ENCODE data around the gene SYNE2. TPM values are rescaled to one million over a fixed set of nuclear protein-coding genes. Genes with fewer than 3 reads are reported as not detected.
A peak's percentile ranks its signal among the peaks of the same experiment; 100 is the strongest.

SYNE2 gene
- total RNA-seq, 2 experiments from 2014 or later = 150 to 212 TPM

DNA sequence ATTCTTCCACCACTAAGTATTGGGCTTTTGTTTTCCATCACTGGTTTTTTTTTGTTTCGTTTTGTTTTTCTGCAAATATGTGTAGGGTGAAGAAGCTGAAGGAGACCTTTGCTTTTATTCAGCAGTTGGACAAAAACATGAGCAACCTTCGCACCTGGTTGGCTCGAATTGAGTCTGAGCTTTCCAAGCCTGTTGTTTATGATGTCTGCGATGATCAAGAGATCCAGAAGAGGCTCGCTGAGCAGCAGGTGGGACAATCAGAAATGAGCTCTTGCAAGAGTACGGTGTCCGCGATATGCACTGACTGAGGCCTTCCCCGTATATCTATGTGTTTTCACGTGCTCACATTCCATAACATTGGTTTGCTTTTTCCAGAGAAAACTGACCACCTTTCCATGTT is 349.9 kb downstream of the SYNE2 start:
- no peak for DNase-seq (ENCODE audit: low spot score)
- Histone ChIP-seq H2AFZ (ENCODE audit: low read length) (no peak overlapping the region), H3K9me3 (ENCODE audit: low read length) (no peaks in the 10 kb centered on the region), H3K4me2 (ENCODE audit: low read length) (peak overlapping the region; percentile 8; the same call in 1 of the 2 replicates), H3K36me3 (ENCODE audit: insufficient read depth, low read length) (peaks cover 59% of the 10 kb centered on the region), H3K27ac (ENCODE audit: low read depth, low read length, poor library complexity, severe bottlenecking) (no peak overlapping the region), H3K4me1 (ENCODE audit: insufficient read depth, low read length, poor library complexity, severe bottlenecking) (peaks cover 7% of the 10 kb centered on the region), H3K79me2 (ENCODE audit: insufficient read depth, low read depth, low read length) (no peaks in the 10 kb centered on the region), H3K4me3 (ENCODE audit: low read depth, low read length, poor library complexity, severe bottlenecking) (no peak overlapping the region), H3K9me2 (ENCODE audit: insufficient read depth, low read length) (no peaks in the 10 kb centered on the region), H4K20me1 (ENCODE audit: insufficient read depth, low read length) (no peaks in the 10 kb centered on the region)
- TF ChIP-seq, protein P1, sequence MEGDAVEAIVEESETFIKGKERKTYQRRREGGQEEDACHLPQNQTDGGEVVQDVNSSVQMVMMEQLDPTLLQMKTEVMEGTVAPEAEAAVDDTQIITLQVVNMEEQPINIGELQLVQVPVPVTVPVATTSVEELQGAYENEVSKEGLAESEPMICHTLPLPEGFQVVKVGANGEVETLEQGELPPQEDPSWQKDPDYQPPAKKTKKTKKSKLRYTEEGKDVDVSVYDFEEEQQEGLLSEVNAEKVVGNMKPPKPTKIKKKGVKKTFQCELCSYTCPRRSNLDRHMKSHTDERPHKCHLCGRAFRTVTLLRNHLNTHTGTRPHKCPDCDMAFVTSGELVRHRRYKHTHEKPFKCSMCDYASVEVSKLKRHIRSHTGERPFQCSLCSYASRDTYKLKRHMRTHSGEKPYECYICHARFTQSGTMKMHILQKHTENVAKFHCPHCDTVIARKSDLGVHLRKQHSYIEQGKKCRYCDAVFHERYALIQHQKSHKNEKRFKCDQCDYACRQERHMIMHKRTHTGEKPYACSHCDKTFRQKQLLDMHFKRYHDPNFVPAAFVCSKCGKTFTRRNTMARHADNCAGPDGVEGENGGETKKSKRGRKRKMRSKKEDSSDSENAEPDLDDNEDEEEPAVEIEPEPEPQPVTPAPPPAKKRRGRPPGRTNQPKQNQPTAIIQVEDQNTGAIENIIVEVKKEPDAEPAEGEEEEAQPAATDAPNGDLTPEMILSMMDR (conservative IDR thresholded peaks at IDR 0.05; ENCODE audit: low read length) = no peak
- TF ChIP-seq EZH2phosphoT487 (IDR thresholded peaks at IDR 0.05; ENCODE audit: borderline replicate concordance, low read depth, low read length) = no peak
- POLR2A ChIA-PET = interaction anchor here (0.5 to 1.1 kb wide), 3 partner anchors 11 to 103 kb away, joined by 3 to 5 read pairs (median 3); no protein-coding TSS in a partner anchor
- intact Hi-C loops (cut with micrococcal nuclease; ENCODE audit: unreplicated experiment) = no loop called here
- CTCF ChIA-PET (ENCODE audit: unreplicated experiment) = interaction anchor here (0.5 kb wide), 1 partner anchor 660 kb away, joined by 4 read pairs; no protein-coding TSS in a partner anchor
- BruUV-seq (replicated peaks) = no TSS peak

DNA sequence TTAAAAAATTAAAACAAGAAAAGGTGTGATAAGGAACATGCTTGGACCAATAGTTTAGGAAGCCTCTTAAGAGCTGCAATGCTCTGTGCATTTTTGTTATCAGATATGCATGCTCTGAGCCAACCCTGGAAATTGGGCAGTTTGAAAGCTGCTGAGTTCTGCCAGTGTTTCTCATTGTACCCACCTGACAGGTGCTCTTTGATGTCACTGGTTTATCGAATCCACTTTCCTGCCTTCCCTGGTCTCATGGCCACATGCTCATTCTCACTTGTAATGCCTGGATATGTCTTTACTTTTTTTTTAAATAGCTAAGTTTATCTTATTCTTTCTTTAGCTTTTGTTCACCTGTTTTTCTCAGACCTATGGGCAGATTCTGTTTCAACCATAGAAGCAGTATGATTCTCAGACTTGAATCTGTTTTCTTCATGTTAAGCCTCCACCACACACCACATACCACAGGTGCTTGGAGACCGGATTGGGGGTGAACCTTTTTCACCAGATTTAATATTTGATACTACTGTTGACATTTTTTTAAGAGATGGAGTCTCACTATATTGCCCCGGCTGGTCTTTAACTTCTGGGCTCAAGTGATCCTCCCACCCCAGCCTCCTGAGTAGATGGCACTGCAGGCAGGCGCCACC is 350.7 kb downstream of the SYNE2 start:
- Histone ChIP-seq H3K9me3 (ENCODE audit: low read length) (no peaks in the 10 kb centered on the region), H3K4me2 (ENCODE audit: low read length) (no peak overlapping the region), H3K4me1 (ENCODE audit: insufficient read depth, low read length, poor library complexity, severe bottlenecking) (peaks cover 7% of the 10 kb centered on the region), H4K20me1 (ENCODE audit: insufficient read depth, low read length) (no peaks in the 10 kb centered on the region), H3K4me3 (ENCODE audit: low read depth, low read length, poor library complexity, severe bottlenecking) (no peak overlapping the region), H3K9me2 (ENCODE audit: insufficient read depth, low read length) (no peaks in the 10 kb centered on the region), H3K27ac (ENCODE audit: low read depth, low read length, poor library complexity, severe bottlenecking) (no peak overlapping the region), H2AFZ (ENCODE audit: low read length) (no peak overlapping the region), H3K79me2 (ENCODE audit: insufficient read depth, low read depth, low read length) (no peaks in the 10 kb centered on the region), H3K36me3 (ENCODE audit: insufficient read depth, low read length) (peaks cover 65% of the 10 kb centered on the region)
- BruUV-seq (replicated peaks) = no TSS peak
- ChIA-PET POLR2A (interaction anchor here (0.6 to 1.1 kb wide), 6 partner anchors 10 to 104 kb away, joined by 3 to 5 read pairs (median 4); no protein-coding TSS in a partner anchor), CTCF (ENCODE audit: unreplicated experiment) (interaction anchor here (0.5 kb wide), 1 partner anchor 661 kb away, joined by 4 read pairs; no protein-coding TSS in a partner anchor)
- no peak for TF ChIP-seq EZH2phosphoT487 (IDR thresholded peaks at IDR 0.05; ENCODE audit: borderline replicate concordance, low read depth, low read length)
- TF ChIP-seq, protein P1 (conservative IDR thresholded peaks at IDR 0.05; ENCODE audit: low read length) = no peak
- DNase-seq (ENCODE audit: low spot score) = no peak
- intact Hi-C loops (cut with micrococcal nuclease; ENCODE audit: unreplicated experiment) = no loop called here

DNA sequence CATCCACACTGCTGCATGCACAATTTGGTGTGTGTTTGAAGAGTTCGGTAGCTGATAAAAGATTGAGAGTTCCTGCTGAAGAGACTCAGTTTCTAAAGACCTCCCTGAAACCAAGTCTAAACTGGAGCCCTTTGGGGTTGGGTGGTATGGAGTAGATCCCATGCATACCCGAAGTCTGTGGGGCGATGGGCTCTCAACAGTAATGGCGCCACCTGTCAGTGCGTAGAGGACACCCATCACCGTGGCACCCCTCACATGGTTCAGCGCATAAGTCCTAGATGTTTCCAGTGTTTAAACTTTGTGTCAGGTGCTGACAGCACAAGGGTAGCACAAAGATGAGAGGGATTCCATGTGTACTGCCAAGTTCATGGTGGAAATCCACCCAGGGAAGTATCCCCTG is 355.5 kb downstream of the SYNE2 start:
- Histone ChIP-seq H3K27ac (ENCODE audit: low read depth, low read length, poor library complexity, severe bottlenecking) (no peak overlapping the region), H3K9me3 (ENCODE audit: low read length) (no peaks in the 10 kb centered on the region), H3K4me3 (ENCODE audit: low read depth, low read length, poor library complexity, severe bottlenecking) (no peak overlapping the region), H3K4me2 (ENCODE audit: low read length) (no peak overlapping the region), H3K4me1 (ENCODE audit: insufficient read depth, low read length, poor library complexity, severe bottlenecking) (peaks cover 7% of the 10 kb centered on the region), H3K79me2 (ENCODE audit: insufficient read depth, low read depth, low read length) (no peaks in the 10 kb centered on the region), H2AFZ (ENCODE audit: low read length) (no peak overlapping the region), H3K9me2 (ENCODE audit: insufficient read depth, low read length) (no peaks in the 10 kb centered on the region), H3K36me3 (ENCODE audit: insufficient read depth, low read length) (peaks cover 92% of the 10 kb centered on the region), H4K20me1 (ENCODE audit: insufficient read depth, low read length) (no peaks in the 10 kb centered on the region)
- intact Hi-C loops (cut with micrococcal nuclease; ENCODE audit: unreplicated experiment) = no loop called here
- TF ChIP-seq EZH2phosphoT487 (IDR thresholded peaks at IDR 0.05; ENCODE audit: borderline replicate concordance, low read depth, low read length) = no peak
- TF ChIP-seq, protein P1 (conservative IDR thresholded peaks at IDR 0.05; ENCODE audit: low read length) = no peak
- no peak for DNase-seq (ENCODE audit: low spot score)
- no TSS peak for BruUV-seq (replicated peaks)
- CTCF ChIA-PET (ENCODE audit: unreplicated experiment) = no interaction called here
- POLR2A ChIA-PET = no interaction called here
